Gastroesophageal sphincter (tissue), 3 donors: ENCODE results near the gene POU2AF1.

ENCODE experiments used
- CTCF ChIP-seq, 4 experiments: fragments of 200-600 bp in 2 of 4; fragments of 450-650 bp in 2 of 4; sonication (generic) in 1 of 4; IDR thresholded peaks; one replicate each; pipeline ENCODE4 v1.5.1; 2017 to 2019; ENCODE audit warnings: antibody characterized with exemption in 4 of 4, mild to moderate bottlenecking in 2 of 4, moderate library complexity in 2 of 4
- POLR2A ChIP-seq, 2 donors: fragments of 450-650 bp; IDR thresholded peaks; one replicate each; pipeline ENCODE4 v1.6.1; 2017; ENCODE audit warnings: antibody characterized with exemption in 2 of 2, mild to moderate bottlenecking in 2 of 2, moderate library complexity in 1 of 2

- TF ChIP-seq CTCF (IDR thresholded peaks at IDR 0.05): no peak
- no peak for TF ChIP-seq POLR2A (IDR thresholded peaks at IDR 0.05)
Measured at GRCh38 chr11:111428113-111428876, 49.2 kb upstream of the POU2AF1 start.
